ENCODE measurements around the gene TLE4. TPM values are rescaled to one million over a fixed set of nuclear protein-coding genes. Genes with fewer than 3 reads are reported as not detected.

TLE4 gene
- total and polyA plus RNA-seq, 2 experiments from 2014 or later = 45.8 to 72.9 TPM

- H3K79me2 ChIP-seq (replicated peaks; ENCODE audit: insufficient read depth) = peaks cover 77% of the 10 kb centered on the region
- ATAC-seq (no peak), DNase-seq (ENCODE audit: low spot score) (no peak)
- no peaks in the 10 kb centered on the region for H3F3A ChIP-seq (replicated peaks; ENCODE audit: low read depth)
- peaks cover 51% of the 10 kb centered on the region for H3K4me1 Mint-ChIP-seq
- peaks cover 34% of the 10 kb centered on the region for H3K4me1 ChIP-seq (ENCODE audit: insufficient read depth)
- H3K27ac Mint-ChIP-seq = no peak overlapping the region
- H3K36me3 ChIP-seq (ENCODE audit: insufficient read depth) = no peaks in the 10 kb centered on the region
- no peak overlapping the region for H3K4me2 ChIP-seq
- H3K9me2 ChIP-seq (ENCODE audit: insufficient read depth) = no peaks in the 10 kb centered on the region
- no peak overlapping the region for H3K4me3 ChIP-seq
- TF ChIP-seq CTCF (conservative IDR thresholded peaks at IDR 0.05; ENCODE audit: low read depth in 2 of 2) = no peak
- no peak for TF ChIP-seq ZNF462 (CRISPR knock-in tag; IDR thresholded peaks at IDR 0.05)
- TF ChIP-seq ZNF114 (CRISPR knock-in tag; IDR thresholded peaks at IDR 0.05) = no peak
- TF ChIP-seq EZH2 (IDR thresholded peaks at IDR 0.05; ENCODE audit: low read depth, unreplicated experiment) = no peak
- no peak for TF ChIP-seq JUNB (IDR thresholded peaks at IDR 0.05; ENCODE audit: unreplicated experiment)
- no peak for TF ChIP-seq CREB1 (CRISPR knock-in tag; IDR thresholded peaks at IDR 0.05; ENCODE audit: low read depth)
- no peak for TF ChIP-seq NANOG (IDR thresholded peaks at IDR 0.05; ENCODE audit: borderline replicate concordance)
- no peak for TF ChIP-seq EZH2phosphoT487 (IDR thresholded peaks at IDR 0.05; ENCODE audit: unreplicated experiment)
- TF ChIP-seq REST (IDR thresholded peaks at IDR 0.05; ENCODE audit: unreplicated experiment) = no peak
- TF ChIP-seq ZNF331 (CRISPR knock-in tag; IDR thresholded peaks at IDR 0.05; ENCODE audit: low read depth) = no peak
- no peak for TF ChIP-seq STAT1 (IDR thresholded peaks at IDR 0.05; ENCODE audit: unreplicated experiment)
- no peak for TF ChIP-seq POLR2AphosphoS5 (IDR thresholded peaks at IDR 0.05; ENCODE audit: low read depth)
- TF ChIP-seq ETS1 (IDR thresholded peaks at IDR 0.05) = no peak
- no peaks in the 10 kb centered on the region for H3K9me3 Mint-ChIP-seq
- H3K27me3 Mint-ChIP-seq (ENCODE audit: insufficient read depth, low read depth, poor library complexity) = peaks cover 2% of the 10 kb centered on the region
- no peaks in the 10 kb centered on the region for H3K27me3 ChIP-seq (ENCODE audit: insufficient read depth)
- no peak overlapping the region for H2AFZ ChIP-seq
- peaks cover 3% of the 10 kb centered on the region; the same call in 2 of the 3 replicates for H3K36me3 Mint-ChIP-seq (ENCODE audit: low read depth)
- no peak overlapping the region for H3K27ac ChIP-seq (ENCODE audit: low read depth)
- peaks cover 12% of the 10 kb centered on the region for H4K20me1 ChIP-seq (replicated peaks; ENCODE audit: insufficient read depth)
- no peak overlapping the region for H3K4me3 Mint-ChIP-seq
Measured at GRCh38 chr9:79619930-79620329, 48.2 kb downstream of the TLE4 start.

Measured in GM23338 (cell line).